ENCODE results near the gene SCLT1.

The SCLT1 gene

GRCh38 chr4:129094347-129094746 is 1.0 kb upstream of the SCLT1 start:
- no peak for TF ChIP-seq GATA3 (IDR thresholded peaks at IDR 0.05; ENCODE audit: low read depth, low read length)
- no peak for TF ChIP-seq GATA2 (IDR thresholded peaks at IDR 0.05; ENCODE audit: low read depth, low read length)

- TF ChIP-seq GATA3 (IDR thresholded peaks at IDR 0.05; ENCODE audit: low read depth, low read length), result no peak
These were observed 628 bp downstream of the SCLT1 start for GRCh38 chr4:129092631-129093190.

GRCh38 chr4:129087516-129087915 is 5.8 kb downstream of the SCLT1 start:
- TF ChIP-seq GATA3 (IDR thresholded peaks at IDR 0.05; ENCODE audit: low read depth, low read length) (no peak), GATA2 (IDR thresholded peaks at IDR 0.05; ENCODE audit: low read depth, low read length) (no peak)

- no peak for TF ChIP-seq GATA2 (IDR thresholded peaks at IDR 0.05; ENCODE audit: low read depth, low read length)
- no peak for TF ChIP-seq GATA3 (IDR thresholded peaks at IDR 0.05; ENCODE audit: low read depth, low read length)
These were observed 7.9 kb downstream of the SCLT1 start for GRCh38 chr4:129085472-129085871.

- TF ChIP-seq GATA3 (IDR thresholded peaks at IDR 0.05; ENCODE audit: low read depth, low read length) (no peak), GATA2 (IDR thresholded peaks at IDR 0.05; ENCODE audit: low read depth, low read length) (no peak)
These were observed 11.0 kb downstream of the SCLT1 start for GRCh38 chr4:129082302-129082701.

GRCh38 chr4:129080129-129080528 is 13.2 kb downstream of the SCLT1 start:
- TF ChIP-seq GATA2 (IDR thresholded peaks at IDR 0.05; ENCODE audit: low read depth, low read length) (no peak), GATA3 (IDR thresholded peaks at IDR 0.05; ENCODE audit: low read depth, low read length) (no peak)

- TF ChIP-seq GATA3 (IDR thresholded peaks at IDR 0.05; ENCODE audit: low read depth, low read length) (no peak), GATA2 (IDR thresholded peaks at IDR 0.05; ENCODE audit: low read depth, low read length) (no peak)
These were observed 16.0 kb downstream of the SCLT1 start for GRCh38 chr4:129077326-129077725.

GRCh38 chr4:129064717-129065116 is 28.6 kb downstream of the SCLT1 start:
- TF ChIP-seq GATA2 (IDR thresholded peaks at IDR 0.05; ENCODE audit: low read depth, low read length) (no peak), GATA3 (IDR thresholded peaks at IDR 0.05; ENCODE audit: low read depth, low read length) (no peak)

- TF ChIP-seq GATA2 (IDR thresholded peaks at IDR 0.05; ENCODE audit: low read depth, low read length) (no peak), GATA3 (IDR thresholded peaks at IDR 0.05; ENCODE audit: low read depth, low read length) (no peak)
These were observed 29.7 kb downstream of the SCLT1 start for GRCh38 chr4:129063640-129064039.

- TF ChIP-seq GATA2 (IDR thresholded peaks at IDR 0.05; ENCODE audit: low read depth, low read length) (no peak), GATA3 (IDR thresholded peaks at IDR 0.05; ENCODE audit: low read depth, low read length) (no peak)
These were observed 30.8 kb downstream of the SCLT1 start for GRCh38 chr4:129062580-129062979.

- TF ChIP-seq GATA2 (IDR thresholded peaks at IDR 0.05; ENCODE audit: low read depth, low read length), result no peak
- no peak for TF ChIP-seq GATA3 (IDR thresholded peaks at IDR 0.05; ENCODE audit: low read depth, low read length)
These were observed 34.3 kb downstream of the SCLT1 start for GRCh38 chr4:129059028-129059427.

GRCh38 chr4:129046055-129046959 is 47.0 kb downstream of the SCLT1 start:
- TF ChIP-seq GATA2 (IDR thresholded peaks at IDR 0.05; ENCODE audit: low read depth, low read length), result no peak
- no peak for TF ChIP-seq GATA3 (IDR thresholded peaks at IDR 0.05; ENCODE audit: low read depth, low read length)

GRCh38 chr4:129043523-129043922 is 49.8 kb downstream of the SCLT1 start:
- no peak for TF ChIP-seq GATA3 (IDR thresholded peaks at IDR 0.05; ENCODE audit: low read depth, low read length)
- no peak for TF ChIP-seq GATA2 (IDR thresholded peaks at IDR 0.05; ENCODE audit: low read depth, low read length)

- TF ChIP-seq GATA3 (IDR thresholded peaks at IDR 0.05; ENCODE audit: low read depth, low read length) (no peak), GATA2 (IDR thresholded peaks at IDR 0.05; ENCODE audit: low read depth, low read length) (no peak)
These were observed 52.9 kb downstream of the SCLT1 start for GRCh38 chr4:129040471-129040870.

- no peak for TF ChIP-seq GATA3 (IDR thresholded peaks at IDR 0.05; ENCODE audit: low read depth, low read length)
- no peak for TF ChIP-seq GATA2 (IDR thresholded peaks at IDR 0.05; ENCODE audit: low read depth, low read length)
These were observed 56.2 kb downstream of the SCLT1 start for GRCh38 chr4:129037093-129037492.

Data from SH-SY5Y (cell line).